Loucy (cell line): ENCODE measurements around the gene APH1B.

Experiments
- H2AFZ ChIP-seq: fragments of 200-600 bp; sonication (generic); 2 replicates; pipeline ENCODE4 v1.6.0; 2016; ENCODE audit warnings: antibody characterized with exemption, mild to moderate bottlenecking, low read length, moderate library complexity
- H3F3A ChIP-seq: fragments of 200-600 bp; 2 replicates; pipeline ENCODE4 v1.6.0; 2016; ENCODE audit warnings: antibody characterized with exemption, low read depth, mild to moderate bottlenecking
- H3K27me3 ChIP-seq: fragments of 200-600 bp; sonication (generic); 2 replicates; pipeline ENCODE4 v1.6.1; 2014; ENCODE audit warnings: low read length, mild to moderate bottlenecking; ENCODE audit not compliant: insufficient read depth, poor library complexity, severe bottlenecking
- H3K36me3 ChIP-seq: fragments of 200-600 bp; sonication (generic); 2 replicates; pipeline ENCODE4 v1.6.1; 2016; ENCODE audit warnings: low read length; ENCODE audit not compliant: insufficient read depth
- H3K4me1 ChIP-seq: fragments of 200-600 bp; sonication (generic); 2 replicates; pipeline ENCODE4 v1.5.1; 2014; ENCODE audit warnings: low read length, mild to moderate bottlenecking; ENCODE audit not compliant: insufficient read depth, poor library complexity, severe bottlenecking
- H3K4me2 ChIP-seq: fragments of 200-600 bp; sonication (generic); 2 replicates; pipeline ENCODE4 v1.6.0; 2014; ENCODE audit warnings: antibody characterized with exemption, low read length, low read depth, mild to moderate bottlenecking; ENCODE audit not compliant: poor library complexity, severe bottlenecking
- H3K4me3 ChIP-seq: fragments of 200-600 bp; sonication (generic); 2 replicates; pipeline ENCODE4 v1.5.1; 2014; ENCODE audit warnings: low read length, mild to moderate bottlenecking, mixed read lengths; ENCODE audit not compliant: poor library complexity, severe bottlenecking
- H3K79me2 ChIP-seq: fragments of 200-600 bp; sonication (generic); 2 replicates; pipeline ENCODE4 v1.6.1; 2014; ENCODE audit warnings: low read length; ENCODE audit not compliant: insufficient read depth
- H3K9ac ChIP-seq: fragments of 200-600 bp; sonication (generic); 2 replicates; pipeline ENCODE4 v1.6.0; 2014; ENCODE audit warnings: mild to moderate bottlenecking, low read depth, low read length, moderate library complexity; ENCODE audit not compliant: poor library complexity, severe bottlenecking
- H3K9me2 ChIP-seq: fragments of 200-600 bp; sonication (generic); replicated peaks from 2 replicates; pipeline ENCODE4 v1.6.1; 2016; ENCODE audit warnings: low read depth, low read length, mixed read lengths
- H3K9me3 ChIP-seq: fragments of 200-600 bp; sonication (generic); 2 replicates; pipeline ENCODE4 v1.6.1; 2014; ENCODE audit warnings: mild to moderate bottlenecking, antibody characterized with exemption, low read length, low read depth; ENCODE audit not compliant: insufficient read depth
- H4K20me1 ChIP-seq: fragments of 200-600 bp; sonication (generic); 2 replicates; pipeline ENCODE4 v1.6.0; 2014; ENCODE audit warnings: antibody characterized with exemption, low read length, mild to moderate bottlenecking; ENCODE audit not compliant: insufficient read depth, poor library complexity, severe bottlenecking
- CTCF ChIP-seq: fragments of 200-600 bp; sonication (generic); conservative IDR thresholded peaks from 2 replicates; pipeline ENCODE4 v1.5.1; 2014; ENCODE audit warnings: mild to moderate bottlenecking, antibody characterized with exemption, low read length
- EZH2phosphoT487 ChIP-seq: fragments of 200-600 bp; IDR thresholded peaks from 2 replicates; pipeline ENCODE4 v1.6.1; 2018; ENCODE audit warnings: antibody characterized with exemption, mild to moderate bottlenecking, moderate library complexity, borderline replicate concordance

Gene APH1B

GRCh38 chr15:63349156-63349555 lies 71.8 kb downstream of the APH1B start:
- no peaks in the 10 kb centered on the region for H3K27me3 ChIP-seq
- no peaks in the 10 kb centered on the region for H3K9me3 ChIP-seq
- H3K79me2 ChIP-seq = no peaks in the 10 kb centered on the region
- H4K20me1 ChIP-seq = no peaks in the 10 kb centered on the region
- no peak overlapping the region for H3K4me3 ChIP-seq
- TF ChIP-seq EZH2phosphoT487 (no peak), CTCF (no peak)
- H3K4me2 ChIP-seq = no peak overlapping the region
- no peak overlapping the region for H3K9ac ChIP-seq
- H2AFZ ChIP-seq = no peak overlapping the region
- H3K36me3 ChIP-seq = no peaks in the 10 kb centered on the region
- no peaks in the 10 kb centered on the region for H3K9me2 ChIP-seq
- no peaks in the 10 kb centered on the region for H3F3A ChIP-seq
- H3K4me1 ChIP-seq = no peaks in the 10 kb centered on the region

- no peaks in the 10 kb centered on the region for H3K4me1 ChIP-seq
- TF ChIP-seq EZH2phosphoT487 (no peak), CTCF (no peak)
- H3K9ac ChIP-seq = no peak overlapping the region
- no peak overlapping the region for H2AFZ ChIP-seq
- H3K9me3 ChIP-seq = no peaks in the 10 kb centered on the region
- H3K9me2 ChIP-seq = no peaks in the 10 kb centered on the region
- no peaks in the 10 kb centered on the region for H3K79me2 ChIP-seq
- H4K20me1 ChIP-seq = no peaks in the 10 kb centered on the region
- no peak overlapping the region for H3K4me2 ChIP-seq
- no peaks in the 10 kb centered on the region for H3K36me3 ChIP-seq
- H3K27me3 ChIP-seq = no peaks in the 10 kb centered on the region
- no peaks in the 10 kb centered on the region for H3F3A ChIP-seq
- no peak overlapping the region for H3K4me3 ChIP-seq
Observed at GRCh38 chr15:63349621-63350020, 72.2 kb downstream of the APH1B start.

GRCh38 chr15:63350178-63350621 lies 72.8 kb downstream of the APH1B start:
- H2AFZ ChIP-seq = no peak overlapping the region
- no peak for TF ChIP-seq CTCF
- no peak for TF ChIP-seq EZH2phosphoT487
- H3K4me2 ChIP-seq = no peak overlapping the region
- no peaks in the 10 kb centered on the region for H3K9me3 ChIP-seq
- H3K79me2 ChIP-seq = no peaks in the 10 kb centered on the region
- no peak overlapping the region for H3K9ac ChIP-seq
- H3K36me3 ChIP-seq = no peaks in the 10 kb centered on the region
- H3K4me3 ChIP-seq = no peak overlapping the region
- H3F3A ChIP-seq = no peaks in the 10 kb centered on the region
- no peaks in the 10 kb centered on the region for H3K9me2 ChIP-seq
- H3K4me1 ChIP-seq = no peaks in the 10 kb centered on the region
- no peaks in the 10 kb centered on the region for H3K27me3 ChIP-seq
- no peaks in the 10 kb centered on the region for H4K20me1 ChIP-seq
